Psoas muscle (tissue), 8 donors: ENCODE results near the gene FRMPD1. TPM values are rescaled to one million over a fixed set of nuclear protein-coding genes. Genes with fewer than 3 reads are reported as not detected.

ENCODE experiments used
- ATAC-seq, 4 donors: fragments of 200-7000 bp; cut with Tn5 transposase; one replicate each; pipeline ENCODE4 v1.9.1; 2020; ENCODE audit warnings: moderate library complexity in 3 of 4, mild to moderate bottlenecking in 2 of 4
- DNase-seq, 2 donors: peaks; one replicate each; pipeline ENCODE4 v3.0.0-alpha.2; 2020
- H3K27ac ChIP-seq: fragments of 200-600 bp; one replicate; pipeline ENCODE4 v1.8.0; 2022
- H3K27me3 ChIP-seq, 3 donors: fragments of 200-600 bp in 1 of 3; one replicate each; pipeline versions ENCODE4 v1.6.1 to v1.8.0; 2013 to 2022; ENCODE audit warnings: low read length in 2 of 3, mild to moderate bottlenecking in 2 of 3, moderate library complexity in 1 of 3; ENCODE audit not compliant: insufficient read depth in 3 of 3
- H3K36me3 ChIP-seq, 2 donors: fragments of 200-600 bp in 1 of 2; one replicate each; pipeline versions ENCODE4 v1.6.1 to v1.8.0; 2013 to 2022; ENCODE audit warnings: low read depth in 1 of 2, mild to moderate bottlenecking in 1 of 2, moderate library complexity in 1 of 2; ENCODE audit not compliant: insufficient read depth in 1 of 2
- H3K4me1 ChIP-seq: fragments of 200-600 bp; one replicate; pipeline ENCODE4 v1.8.0; 2022
- H3K4me3 ChIP-seq: fragments of 200-600 bp; one replicate; pipeline ENCODE4 v1.8.0; 2022; ENCODE audit warnings: mild to moderate bottlenecking
- H3K9me3 ChIP-seq: fragments of 200-600 bp; one replicate; pipeline ENCODE4 v1.8.0; 2022
- WGBS, 3 donors: extraction: QIAGEN DNeasy Blood & Tissue Kit; methylation state at CpG; one replicate each; pipeline versions ENCODE4 v1.1.6 to v1.1.7; 2013; 5-methylcytosine and 5-hydroxymethylcytosine counted together
- intact Hi-C, 2 donors: fragments of 100-400 bp; cut with DNase I; formaldehyde crosslinking; loops; one replicate each; pipeline versions ENCODE4 v1.11.0 to v1.14.2; 2022
- polyA plus RNA-seq, 3 donors: library from polyadenylated mRNA; stranded (reverse); fragments of 200-250 nt; gene quantifications; one replicate each; pipeline ENCODE4 v1.2.3, GENCODE V29; 2013
- total RNA-seq, 4 donors: library from RNA; stranded (reverse); fragmentation: NEBNext Ultra II Directional in 2 of 4; extraction: Animal tissue kit (Norgen Biotek cat#: 25700) in 2 of 4; gene quantifications; one replicate each; pipeline versions ENCODE4 v1.2.1 to v1.2.4, GENCODE V29; 2021 to 2023
- TF ChIP-seq, protein P1 (sequence below): fragments of 200-600 bp; IDR thresholded peaks from one replicate; pipeline ENCODE4 v1.8.0; 2022; ENCODE audit warnings: antibody characterized with exemption
- donor health status: healthy with polysubstance abuse.
- donor health status: DM: no; HTN: no; CAD: no; lungs with moderate emphysema.
- donor health status: Bipolar disorder and iron deficiency.
- donor health status: healthy.
- donor health status: DM: yes; HTN: yes; CAD: no.
- donor health status: DM: no; HTN: no; CAD: no.
- donor health status: DM: no; HTN: no; CAD: no.
- donor health status: DM: yes; HTN: yes; CAD: no.

The FRMPD1 gene
- total and polyA plus RNA-seq, 7 donors: 0.48 to 6.1 (median 1.4) TPM

DNA sequence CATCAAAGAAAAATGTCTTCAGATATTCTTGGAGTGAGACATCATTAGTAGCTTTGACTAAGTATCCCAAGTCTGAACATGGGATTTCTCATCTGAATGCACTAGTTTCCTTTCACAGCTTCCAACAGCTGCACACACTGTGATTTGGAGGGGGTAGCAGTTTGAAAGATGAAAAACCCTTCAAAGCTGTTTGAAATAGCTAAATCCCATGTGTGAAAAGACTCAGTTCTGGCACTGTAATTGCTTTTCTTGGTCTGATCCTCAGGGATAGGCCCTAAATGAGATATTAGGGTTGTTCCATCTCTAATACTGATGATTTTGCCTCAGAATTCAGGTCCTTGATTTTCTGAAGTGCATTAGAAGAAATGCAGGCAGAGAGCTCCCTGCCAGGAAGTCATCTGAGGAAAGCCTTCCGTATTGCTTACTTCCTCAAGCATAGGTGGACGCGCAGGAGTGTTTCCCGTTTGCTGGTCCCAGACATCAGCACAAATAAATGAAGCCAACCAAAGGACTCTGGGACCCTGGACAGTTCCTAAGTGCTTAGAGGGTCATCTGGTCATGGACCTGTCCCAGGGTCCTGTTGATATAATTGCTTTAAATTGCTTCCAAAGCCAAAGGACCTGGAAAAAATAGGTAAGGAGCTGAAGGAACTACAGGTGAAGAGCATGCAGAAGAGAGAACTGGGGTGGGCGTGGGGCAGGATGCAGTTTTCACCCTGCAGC is 25.6 kb upstream of the FRMPD1 start:
- Histone ChIP-seq H3K9me3 (no peaks in the 10 kb centered on the region), H3K27me3 (no peaks in the 10 kb centered on the region), H3K4me3 (no peak overlapping the region), H3K27ac (no peak overlapping the region), H3K4me1 (no peaks in the 10 kb centered on the region), H3K36me3 (no peaks in the 10 kb centered on the region)
- 73 to 77% (median 76%) methylated on average over 5 of the region's 5 CpGs for WGBS, 3 donors
- ATAC-seq (no peak), DNase-seq (no peak)
- intact Hi-C loops: loop anchor here in 1 of 2 donors (10.0 kb wide), 1 partner anchor 110 kb away; no protein-coding TSS in a partner anchor
- TF ChIP-seq, protein P1, sequence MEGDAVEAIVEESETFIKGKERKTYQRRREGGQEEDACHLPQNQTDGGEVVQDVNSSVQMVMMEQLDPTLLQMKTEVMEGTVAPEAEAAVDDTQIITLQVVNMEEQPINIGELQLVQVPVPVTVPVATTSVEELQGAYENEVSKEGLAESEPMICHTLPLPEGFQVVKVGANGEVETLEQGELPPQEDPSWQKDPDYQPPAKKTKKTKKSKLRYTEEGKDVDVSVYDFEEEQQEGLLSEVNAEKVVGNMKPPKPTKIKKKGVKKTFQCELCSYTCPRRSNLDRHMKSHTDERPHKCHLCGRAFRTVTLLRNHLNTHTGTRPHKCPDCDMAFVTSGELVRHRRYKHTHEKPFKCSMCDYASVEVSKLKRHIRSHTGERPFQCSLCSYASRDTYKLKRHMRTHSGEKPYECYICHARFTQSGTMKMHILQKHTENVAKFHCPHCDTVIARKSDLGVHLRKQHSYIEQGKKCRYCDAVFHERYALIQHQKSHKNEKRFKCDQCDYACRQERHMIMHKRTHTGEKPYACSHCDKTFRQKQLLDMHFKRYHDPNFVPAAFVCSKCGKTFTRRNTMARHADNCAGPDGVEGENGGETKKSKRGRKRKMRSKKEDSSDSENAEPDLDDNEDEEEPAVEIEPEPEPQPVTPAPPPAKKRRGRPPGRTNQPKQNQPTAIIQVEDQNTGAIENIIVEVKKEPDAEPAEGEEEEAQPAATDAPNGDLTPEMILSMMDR: no peak

DNA sequence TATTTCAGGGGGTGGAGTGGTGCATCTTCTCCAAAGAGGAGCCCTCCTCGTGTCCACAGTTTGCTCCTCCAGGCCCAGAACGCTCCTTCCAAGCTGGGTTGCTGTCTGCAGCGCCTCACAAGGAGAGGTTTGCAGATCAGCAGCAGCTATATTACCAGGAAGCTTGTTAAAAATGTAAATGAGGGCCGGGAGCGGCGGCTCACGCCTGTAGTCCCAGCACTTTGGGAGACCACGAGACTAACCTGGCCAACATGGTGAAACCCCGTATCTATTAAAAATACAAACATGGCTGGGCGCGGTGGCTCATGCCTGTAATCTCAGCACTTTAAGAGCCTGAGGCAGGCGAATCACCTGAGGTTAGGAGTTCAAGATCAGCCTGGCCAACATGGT is 25.0 kb upstream of the FRMPD1 start:
- H3K4me3 ChIP-seq: no peak overlapping the region

DNA sequence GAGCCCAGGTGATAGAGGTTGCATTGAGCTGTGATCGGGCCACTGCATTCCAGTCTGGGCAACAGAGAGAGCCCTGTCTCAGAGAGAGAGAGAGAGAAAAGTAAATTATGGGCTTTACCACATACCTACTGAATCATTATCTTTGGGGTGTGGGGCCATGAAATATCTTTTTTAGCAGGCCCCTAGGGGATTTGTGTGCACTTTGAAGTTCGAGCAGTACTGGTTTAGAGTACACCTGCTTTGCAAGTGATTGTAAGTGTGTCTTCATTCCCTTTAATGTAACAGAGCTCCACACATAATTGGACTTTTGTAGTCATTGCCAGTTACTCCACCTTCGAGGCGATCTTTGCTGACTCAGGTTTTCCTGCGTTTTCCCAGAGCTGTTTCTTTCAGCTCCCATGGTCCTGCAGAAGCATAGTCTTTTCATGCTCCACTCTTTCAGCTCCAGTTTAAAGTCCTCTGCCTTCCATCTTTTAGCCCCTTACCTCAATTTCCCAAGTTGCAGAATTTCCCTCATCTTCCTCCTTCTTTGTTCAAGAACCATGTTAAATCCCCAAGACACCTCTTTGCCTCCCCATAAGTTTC is 24.0 kb upstream of the FRMPD1 start:
- Histone ChIP-seq H3K36me3 (no peaks in the 10 kb centered on the region), H3K4me3 (no peak overlapping the region), H3K4me1 (no peaks in the 10 kb centered on the region), H3K9me3 (no peaks in the 10 kb centered on the region), H3K27me3 (no peaks in the 10 kb centered on the region), H3K27ac (no peak overlapping the region)
- intact Hi-C loops: loop anchor here in 1 of 2 donors (10.0 kb wide), 1 partner anchor 108 kb away; no protein-coding TSS in a partner anchor
- no peak for DNase-seq
- WGBS, 3 donors: 37 to 53% (median 40%) methylated on average over 5 of the region's 5 CpGs
- ATAC-seq: no peak
- TF ChIP-seq, protein P1: no peak

More for the DNA sequence above, 25.0 kb upstream of the FRMPD1 start:
- WGBS, 3 donors: 87 to 92% (median 87%) methylated on average over 12 of the region's 12 CpGs
- intact Hi-C loops: loop anchor here in 1 of 2 donors (10.0 kb wide), 1 partner anchor 109 kb away; no protein-coding TSS in a partner anchor
- Histone ChIP-seq H3K27ac (no peak overlapping the region), H3K9me3 (no peaks in the 10 kb centered on the region), H3K36me3 (no peaks in the 10 kb centered on the region), H3K4me1 (no peaks in the 10 kb centered on the region), H3K27me3 (no peaks in the 10 kb centered on the region)
- TF ChIP-seq, protein P1: no peak
- no peak for ATAC-seq
- no peak for DNase-seq

DNA sequence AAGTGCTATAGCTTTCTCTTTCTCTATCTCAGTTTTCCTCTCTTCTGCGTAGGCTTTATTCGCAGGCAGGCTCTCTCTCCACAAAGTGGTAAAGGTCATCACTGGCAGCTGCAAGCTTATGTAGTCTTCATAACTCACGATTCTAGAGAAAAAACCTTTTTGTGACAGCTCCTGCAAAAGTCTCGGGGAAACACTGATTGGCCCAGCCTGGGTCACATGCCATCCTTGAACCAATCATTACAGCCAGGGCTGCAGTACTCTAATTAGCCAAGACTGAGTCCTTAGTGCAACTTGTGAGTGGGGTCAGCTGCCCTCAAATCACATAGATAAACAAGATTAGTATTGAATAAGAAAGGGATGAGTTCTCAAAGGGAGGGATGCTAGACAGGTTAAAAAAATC is 18.3 kb upstream of the FRMPD1 start:
- no peaks in the 10 kb centered on the region for H3K36me3 ChIP-seq
- H3K9me3 ChIP-seq: no peaks in the 10 kb centered on the region
- TF ChIP-seq, protein P1: no peak
- intact Hi-C loops: no loop called here
- H3K4me1 ChIP-seq: no peaks in the 10 kb centered on the region
- H3K27me3 ChIP-seq: no peaks in the 10 kb centered on the region
- no peak overlapping the region for H3K4me3 ChIP-seq
- no peak overlapping the region for H3K27ac ChIP-seq
- DNase-seq: no peak
- ATAC-seq: no peak
- WGBS, 3 donors: 62 to 74% (median 70%) methylated on average over 4 of the region's 4 CpGs
